ENCODE measurements around the gene GNA12.

GRCh38 chr7:2795906-2796305 lies 48.2 kb downstream of the GNA12 start:
- TF ChIP-seq, protein P1, sequence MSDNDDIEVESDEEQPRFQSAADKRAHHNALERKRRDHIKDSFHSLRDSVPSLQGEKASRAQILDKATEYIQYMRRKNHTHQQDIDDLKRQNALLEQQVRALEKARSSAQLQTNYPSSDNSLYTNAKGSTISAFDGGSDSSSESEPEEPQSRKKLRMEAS (IDR thresholded peaks at IDR 0.05), result no peak
- no peak for TF ChIP-seq GABPA (IDR thresholded peaks at IDR 0.05 in 1 of 2, conservative IDR thresholded peaks at IDR 0.05 in 1 of 2)
- TF ChIP-seq CTCF (IDR thresholded peaks at IDR 0.05; ENCODE audit: low read depth, low read length, missing input control), result no peak
- TF ChIP-seq, protein P2, sequence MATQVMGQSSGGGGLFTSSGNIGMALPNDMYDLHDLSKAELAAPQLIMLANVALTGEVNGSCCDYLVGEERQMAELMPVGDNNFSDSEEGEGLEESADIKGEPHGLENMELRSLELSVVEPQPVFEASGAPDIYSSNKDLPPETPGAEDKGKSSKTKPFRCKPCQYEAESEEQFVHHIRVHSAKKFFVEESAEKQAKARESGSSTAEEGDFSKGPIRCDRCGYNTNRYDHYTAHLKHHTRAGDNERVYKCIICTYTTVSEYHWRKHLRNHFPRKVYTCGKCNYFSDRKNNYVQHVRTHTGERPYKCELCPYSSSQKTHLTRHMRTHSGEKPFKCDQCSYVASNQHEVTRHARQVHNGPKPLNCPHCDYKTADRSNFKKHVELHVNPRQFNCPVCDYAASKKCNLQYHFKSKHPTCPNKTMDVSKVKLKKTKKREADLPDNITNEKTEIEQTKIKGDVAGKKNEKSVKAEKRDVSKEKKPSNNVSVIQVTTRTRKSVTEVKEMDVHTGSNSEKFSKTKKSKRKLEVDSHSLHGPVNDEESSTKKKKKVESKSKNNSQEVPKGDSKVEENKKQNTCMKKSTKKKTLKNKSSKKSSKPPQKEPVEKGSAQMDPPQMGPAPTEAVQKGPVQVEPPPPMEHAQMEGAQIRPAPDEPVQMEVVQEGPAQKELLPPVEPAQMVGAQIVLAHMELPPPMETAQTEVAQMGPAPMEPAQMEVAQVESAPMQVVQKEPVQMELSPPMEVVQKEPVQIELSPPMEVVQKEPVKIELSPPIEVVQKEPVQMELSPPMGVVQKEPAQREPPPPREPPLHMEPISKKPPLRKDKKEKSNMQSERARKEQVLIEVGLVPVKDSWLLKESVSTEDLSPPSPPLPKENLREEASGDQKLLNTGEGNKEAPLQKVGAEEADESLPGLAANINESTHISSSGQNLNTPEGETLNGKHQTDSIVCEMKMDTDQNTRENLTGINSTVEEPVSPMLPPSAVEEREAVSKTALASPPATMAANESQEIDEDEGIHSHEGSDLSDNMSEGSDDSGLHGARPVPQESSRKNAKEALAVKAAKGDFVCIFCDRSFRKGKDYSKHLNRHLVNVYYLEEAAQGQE (IDR thresholded peaks at IDR 0.05), result no peak
- TF ChIP-seq JUND (IDR thresholded peaks at IDR 0.05), result no peak
- TF ChIP-seq, protein P3, sequence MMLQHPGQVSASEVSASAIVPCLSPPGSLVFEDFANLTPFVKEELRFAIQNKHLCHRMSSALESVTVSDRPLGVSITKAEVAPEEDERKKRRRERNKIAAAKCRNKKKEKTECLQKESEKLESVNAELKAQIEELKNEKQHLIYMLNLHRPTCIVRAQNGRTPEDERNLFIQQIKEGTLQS (IDR thresholded peaks at IDR 0.05), result no peak
- TF ChIP-seq SP1 (IDR thresholded peaks at IDR 0.05), result no peak
- TF ChIP-seq ZBTB33 (IDR thresholded peaks at IDR 0.05), result no peak
- TF ChIP-seq RAD21 (IDR thresholded peaks at IDR 0.05), result no peak

Measured in liver (tissue), 3 donors.